DMS114 treated with DMSO at 0.1 percent for 48 hours (cell line): ENCODE measurements around the gene GSTK1.
"Not testable (repeated sequence)": the region's sequence is repeated elsewhere in the genome, so short reads cannot be mapped to it uniquely, and the experiment has no call there.

Experiments
- DNase-seq: peaks from one replicate; lab custom pipeline; 2025; ENCODE audit not compliant: unreplicated experiment; lab: John Stamatoyannopoulos, UW

The GSTK1 gene

DNA sequence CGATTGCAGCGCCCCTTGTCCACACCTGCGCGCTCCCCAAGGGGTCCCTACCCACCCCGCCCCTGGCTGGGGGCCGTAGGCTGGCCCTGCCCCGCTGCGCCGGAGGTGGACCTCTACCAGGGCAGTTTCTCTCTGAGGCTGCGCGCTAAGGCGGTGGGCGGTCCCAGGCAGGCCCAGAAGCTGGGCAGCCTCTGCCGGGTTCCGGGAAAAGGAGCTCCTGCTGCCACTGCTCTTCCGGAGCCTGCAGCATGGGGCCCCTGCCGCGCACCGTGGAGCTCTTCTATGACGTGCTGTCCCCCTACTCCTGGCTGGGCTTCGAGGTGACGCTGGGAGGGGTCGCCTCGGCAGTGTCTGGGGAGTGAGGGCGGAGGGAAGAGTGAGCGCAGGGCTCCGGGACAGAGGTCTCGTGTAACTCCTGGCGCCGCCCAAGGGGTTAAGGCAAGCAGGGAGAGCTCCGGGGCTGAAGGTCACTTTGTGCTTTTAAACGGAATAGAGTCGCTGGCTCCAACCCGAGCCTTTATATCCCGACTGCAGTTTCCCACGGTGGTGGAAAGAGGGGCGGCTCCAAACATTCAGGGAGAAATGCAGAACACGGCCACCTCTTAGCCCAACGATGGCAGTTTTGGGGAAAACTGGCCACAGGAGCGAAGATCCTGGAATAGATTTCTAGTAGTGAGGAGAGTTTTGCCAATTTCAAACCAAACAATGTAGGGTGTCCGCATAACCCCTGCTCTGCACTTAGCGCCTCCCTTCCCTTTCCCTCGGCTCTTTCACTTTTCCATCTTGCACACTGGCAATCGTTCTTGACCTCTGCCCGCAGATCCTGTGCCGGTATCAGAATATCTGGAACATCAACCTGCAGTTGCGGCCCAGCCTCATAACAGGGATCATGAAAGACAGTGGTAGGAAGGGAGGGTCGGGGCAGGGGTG is at the start of gene GSTK1:
GSTK1 (plus strand) TSS at position 176 of the 930 bp plus-strand sequence; CDS start at position 249, 73 bp downstream.
- DNase-seq: peak; percentile 49

DNA sequence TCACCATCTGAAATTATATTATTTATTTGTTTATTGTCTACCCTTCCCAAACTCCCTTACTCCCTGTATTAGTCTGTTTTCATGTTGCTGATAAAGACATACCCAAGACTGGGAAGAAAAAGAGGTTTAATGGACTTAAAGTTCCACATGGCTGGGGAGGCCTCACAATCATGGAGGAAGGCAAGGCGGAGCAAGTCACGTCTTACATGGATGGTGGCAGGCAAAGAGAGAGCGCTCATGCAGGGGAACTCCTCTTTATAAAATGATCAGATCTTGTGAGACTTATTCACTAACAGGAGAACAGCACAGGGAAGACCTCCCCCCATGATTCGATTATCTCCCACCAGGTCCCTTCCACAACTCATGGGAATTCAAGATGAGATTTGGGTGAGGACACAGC is 49.8 kb upstream of the GSTK1 start:
- DNase-seq: not testable (repeated sequence)

DNA sequence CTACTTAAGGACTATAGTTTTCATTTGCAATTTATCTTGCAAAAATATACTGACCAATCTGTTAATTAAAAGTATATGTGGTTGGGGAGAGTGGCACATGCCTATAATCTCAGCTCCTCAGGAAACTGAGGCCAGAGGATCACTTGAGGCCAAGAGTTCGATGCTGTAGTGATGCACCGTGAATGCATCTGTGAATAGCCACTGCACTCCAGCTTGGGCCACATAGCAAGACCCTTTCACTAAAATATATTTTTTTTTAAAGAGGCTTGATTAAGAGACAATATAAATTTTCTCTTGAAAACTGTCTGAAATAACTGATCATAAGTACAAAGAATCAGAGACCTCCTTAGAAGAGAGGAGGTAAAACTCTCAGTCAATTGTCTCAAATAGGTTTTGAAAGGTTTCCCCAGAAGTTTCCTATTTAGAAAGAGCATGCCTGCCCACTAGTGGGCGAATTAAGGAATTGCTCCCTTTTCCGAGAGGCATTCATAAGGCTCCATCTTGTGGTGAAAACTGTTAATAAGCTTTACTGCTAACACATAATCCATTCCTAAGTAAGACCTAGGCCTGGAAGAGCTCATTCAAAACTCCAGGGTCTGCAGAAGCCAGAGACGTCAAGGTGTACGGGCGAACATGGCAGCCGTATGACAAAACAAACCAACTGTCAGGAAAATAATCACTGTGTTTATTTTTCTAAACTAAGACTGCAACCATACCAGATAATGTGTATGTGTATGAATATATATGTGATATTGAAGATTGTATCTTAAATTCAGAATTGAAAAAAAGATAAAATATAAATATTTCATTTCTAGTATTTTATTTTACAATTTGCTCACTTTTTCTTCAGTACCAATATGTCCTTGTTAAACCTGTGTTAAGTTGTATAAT is 48.2 kb upstream of the GSTK1 start:
- peak; percentile 87 for DNase-seq

DNA sequence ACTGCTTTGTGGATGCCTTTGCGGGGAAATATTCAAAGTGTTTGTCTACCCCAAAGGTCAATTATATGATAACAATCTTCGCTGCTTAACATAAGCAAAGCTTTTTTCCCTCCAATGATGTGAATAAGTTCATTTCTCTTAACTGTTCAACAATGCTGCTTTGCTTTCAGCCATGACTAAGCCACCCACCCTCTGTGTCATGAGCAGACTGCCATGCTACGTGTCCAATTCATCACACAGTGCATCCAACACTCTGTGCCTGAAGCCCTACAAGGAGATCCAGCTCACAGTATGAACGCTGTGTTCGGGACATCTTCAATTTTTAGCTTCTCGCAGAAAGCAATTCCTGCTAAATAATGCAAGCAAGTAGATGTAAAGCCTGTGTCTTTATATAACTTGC is 47.1 kb upstream of the GSTK1 start:
- DNase-seq: no peak

DNA sequence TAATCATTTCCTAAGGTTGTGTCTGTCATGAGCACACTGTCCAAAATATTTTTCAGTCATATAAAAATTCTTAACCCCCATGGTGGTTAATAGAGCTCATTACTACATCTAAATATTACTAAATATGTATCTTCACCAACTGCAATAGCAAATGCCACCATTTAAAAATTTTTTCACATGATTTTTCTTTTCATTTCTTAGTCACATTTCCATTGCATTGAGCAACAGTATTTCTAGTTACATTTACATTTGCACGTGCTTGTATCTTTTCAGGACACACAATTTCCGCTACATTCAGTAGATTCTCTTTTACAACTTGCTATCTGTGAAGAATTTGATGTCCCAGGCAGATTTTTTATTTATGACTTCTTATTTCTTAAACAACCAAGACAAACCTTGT is 46.6 kb upstream of the GSTK1 start:
- no peak for DNase-seq

DNA sequence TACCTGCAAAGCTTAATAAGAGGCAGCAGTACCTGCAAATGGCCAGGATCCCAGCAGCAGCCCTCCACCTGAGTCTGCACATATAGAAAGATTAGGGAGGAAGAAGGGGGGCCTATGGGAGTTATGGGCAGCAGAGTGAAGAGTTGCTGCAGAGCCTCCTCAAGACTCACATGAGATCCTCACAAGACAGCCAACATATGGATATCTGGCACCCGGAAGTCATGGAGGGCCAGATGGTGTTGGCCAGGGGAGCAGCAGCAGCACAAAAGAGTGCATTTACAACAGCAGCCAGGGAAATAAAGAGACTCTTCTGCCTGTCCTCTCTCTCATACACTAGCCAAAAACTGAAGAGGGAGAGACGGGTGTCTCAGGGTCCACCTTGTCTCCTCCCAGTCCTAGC is 45.4 kb upstream of the GSTK1 start:
- DNase-seq: no peak

DNA sequence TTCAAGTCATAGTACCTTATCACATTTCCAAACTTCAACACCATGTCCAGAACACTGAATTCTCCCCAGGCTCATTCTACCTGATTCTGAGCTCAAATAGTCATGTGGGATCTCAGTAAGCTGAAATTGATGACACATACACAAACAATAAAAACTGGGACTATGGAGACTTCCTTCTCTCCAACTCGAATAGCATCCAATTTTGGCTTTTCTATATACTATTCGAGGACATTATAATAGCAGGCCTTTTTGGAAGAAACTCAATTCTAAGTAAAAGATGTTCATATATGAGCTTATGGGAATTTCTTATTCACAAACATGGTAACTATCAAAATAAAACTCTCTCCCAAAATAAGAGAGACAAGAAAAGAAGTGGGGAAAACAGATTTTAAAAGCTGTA is 42.0 kb upstream of the GSTK1 start:
- DNase-seq: no peak

DNA sequence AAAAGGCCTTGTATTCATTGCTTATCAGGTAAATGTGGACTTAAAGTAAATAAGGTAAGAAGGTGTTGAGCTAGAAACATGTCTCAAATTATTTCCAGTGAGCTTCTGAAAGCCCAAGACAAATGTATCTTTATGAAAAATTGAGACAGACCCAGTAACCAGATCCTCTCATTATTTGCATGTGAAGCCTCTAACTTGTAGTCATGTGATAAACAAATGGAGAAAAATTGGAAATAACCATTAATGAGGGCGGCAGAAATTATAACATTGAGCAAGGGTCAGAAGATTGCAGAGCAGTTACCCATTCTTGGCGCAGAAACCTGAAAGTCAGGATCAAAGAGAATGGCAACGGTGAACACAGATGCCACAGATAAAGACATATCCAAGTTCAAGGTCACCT is 41.5 kb upstream of the GSTK1 start, which contains the start of gene TAS2R40:
TAS2R40 (plus strand) TSS at position 301 of the 400 bp plus-strand sequence; CDS start at position 343, 42 bp downstream.
- DNase-seq: no peak

DNA sequence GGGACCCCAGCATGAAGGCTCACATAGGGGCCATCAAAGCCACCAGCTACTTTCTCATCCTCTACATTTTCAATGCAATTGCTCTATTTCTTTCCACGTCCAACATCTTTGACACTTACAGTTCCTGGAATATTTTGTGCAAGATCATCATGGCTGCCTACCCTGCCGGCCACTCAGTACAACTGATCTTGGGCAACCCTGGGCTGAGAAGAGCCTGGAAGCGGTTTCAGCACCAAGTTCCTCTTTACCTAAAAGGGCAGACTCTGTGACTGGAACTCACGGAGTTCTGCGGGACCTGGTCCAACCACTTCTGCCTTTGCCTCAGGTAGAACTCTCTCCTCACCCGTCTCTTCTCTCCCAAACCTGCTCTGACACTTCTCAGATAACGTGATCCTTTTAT is 40.5 kb upstream of the GSTK1 start:
- DNase-seq: no peak

DNA sequence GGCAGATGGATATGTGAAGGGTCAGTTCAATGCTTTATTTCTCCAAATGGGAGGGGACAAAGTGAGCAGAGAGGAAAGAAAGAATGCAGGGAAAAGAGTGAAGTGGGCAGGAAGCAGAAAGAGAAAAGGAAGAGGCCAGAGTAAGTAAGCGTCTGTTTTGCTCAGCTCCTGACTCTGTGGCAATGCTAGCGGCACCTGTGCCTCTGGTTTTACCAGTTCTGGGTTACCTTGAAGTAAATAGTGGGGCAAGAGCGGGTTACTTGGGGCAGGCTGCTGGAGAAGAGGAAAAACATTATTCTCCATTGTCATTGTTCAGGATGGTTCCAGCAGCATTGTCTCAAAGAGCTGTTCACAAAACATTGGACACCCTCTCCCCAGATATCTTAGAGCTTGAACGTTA is 39.5 kb upstream of the GSTK1 start:
- DNase-seq: no peak

DNA sequence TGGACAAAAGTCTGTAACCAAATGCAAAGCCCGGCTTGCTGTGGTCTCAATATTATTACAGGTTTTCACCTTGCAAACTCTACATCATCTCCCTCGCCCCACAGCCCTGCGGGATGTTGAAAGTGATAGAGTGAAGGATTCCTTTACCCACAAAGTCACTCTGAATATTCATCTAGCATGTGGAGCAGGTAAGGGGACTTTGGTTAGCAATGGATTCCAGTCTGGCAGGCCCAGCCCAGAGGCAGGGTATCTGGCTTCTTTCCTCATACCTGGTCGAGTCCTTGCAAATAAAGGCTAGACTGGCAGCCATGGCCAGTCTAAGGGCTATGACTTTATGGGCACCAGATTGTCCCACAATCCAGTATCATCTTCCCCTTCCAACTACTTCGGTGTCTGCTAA is 38.2 kb upstream of the GSTK1 start:
- no peak for DNase-seq

DNA sequence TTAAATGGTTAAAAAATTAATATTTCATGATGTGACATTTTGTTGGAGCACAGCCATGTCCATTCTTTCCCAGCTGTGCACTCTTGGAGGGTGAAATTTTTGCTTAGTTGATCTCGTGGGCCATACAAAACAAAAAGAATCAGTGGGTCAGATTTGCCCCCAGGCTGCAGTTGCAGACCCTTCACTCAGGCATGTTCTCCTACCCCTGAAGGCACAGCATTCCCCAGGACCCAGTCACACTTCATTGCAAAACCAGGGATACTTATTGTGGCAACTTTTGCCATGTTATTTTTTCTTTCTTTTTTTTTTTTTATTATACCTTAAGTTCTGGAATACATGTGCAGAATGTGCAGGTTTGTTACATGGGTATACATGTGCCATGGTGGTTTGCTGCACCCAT is 35.4 kb upstream of the GSTK1 start:
- no peak for DNase-seq

DNA sequence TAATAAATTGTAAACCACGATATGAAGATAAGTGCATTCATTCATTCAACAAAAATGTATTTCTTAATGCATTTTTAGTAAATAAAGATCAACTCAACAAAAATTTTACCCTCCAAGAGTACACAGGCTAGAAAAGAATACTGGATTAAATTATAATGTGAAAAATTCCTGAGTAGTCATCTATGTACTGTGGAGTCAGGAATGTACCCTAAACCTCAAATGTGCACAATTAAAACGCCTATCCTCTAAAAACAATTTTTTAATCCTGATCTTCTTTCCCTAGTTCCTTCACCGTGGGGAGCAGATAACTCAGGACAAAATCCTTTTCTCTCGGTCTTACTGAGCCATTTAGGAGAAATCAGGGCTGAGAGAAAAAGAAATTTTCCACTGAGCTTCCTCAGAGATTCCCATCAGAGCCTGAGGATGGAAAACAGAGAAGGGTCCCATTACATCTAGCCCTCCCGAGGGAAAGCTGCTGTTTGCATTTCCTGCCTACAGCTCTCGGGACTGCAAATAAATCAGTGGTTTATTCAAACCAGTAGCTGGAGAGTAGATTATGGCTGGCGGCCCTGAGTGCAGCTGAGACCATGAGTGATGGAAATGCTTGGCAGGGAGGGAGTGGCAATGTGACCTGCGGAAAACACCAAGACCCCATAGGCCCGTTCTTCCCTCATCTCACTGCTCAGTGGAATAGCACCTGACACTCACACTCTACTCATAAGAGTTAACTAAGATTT is 34.0 kb upstream of the GSTK1 start:
- no peak for DNase-seq

DNA sequence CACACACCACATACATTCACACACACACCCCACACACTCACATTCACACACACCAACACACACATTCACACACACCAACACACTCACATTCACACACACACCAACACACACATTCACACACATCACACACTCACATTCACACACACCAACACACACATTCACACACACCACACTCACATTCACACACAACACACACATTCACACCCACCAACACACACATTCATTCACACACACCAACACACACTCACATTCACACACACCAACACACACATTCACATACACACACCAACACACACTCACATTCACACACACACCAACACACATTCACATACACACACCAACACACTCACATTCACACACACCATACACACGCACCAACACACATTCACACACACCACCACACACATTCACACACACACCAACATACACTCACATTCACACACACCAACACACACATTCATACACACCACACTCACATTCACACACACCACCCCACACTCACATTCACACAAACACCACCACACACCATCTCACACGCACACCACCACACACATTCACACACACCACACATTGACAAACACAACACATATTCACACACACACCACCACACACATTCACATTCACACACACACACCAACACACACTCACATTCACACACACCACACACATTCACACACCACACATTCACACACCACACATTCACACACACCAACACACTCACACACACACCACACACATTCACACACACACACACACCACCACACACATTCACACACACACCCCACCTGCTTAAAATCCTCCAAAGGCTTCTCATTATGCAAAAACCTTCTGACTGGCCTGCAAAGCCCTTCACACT is 32.4 kb upstream of the GSTK1 start:
- no peak for DNase-seq

DNA sequence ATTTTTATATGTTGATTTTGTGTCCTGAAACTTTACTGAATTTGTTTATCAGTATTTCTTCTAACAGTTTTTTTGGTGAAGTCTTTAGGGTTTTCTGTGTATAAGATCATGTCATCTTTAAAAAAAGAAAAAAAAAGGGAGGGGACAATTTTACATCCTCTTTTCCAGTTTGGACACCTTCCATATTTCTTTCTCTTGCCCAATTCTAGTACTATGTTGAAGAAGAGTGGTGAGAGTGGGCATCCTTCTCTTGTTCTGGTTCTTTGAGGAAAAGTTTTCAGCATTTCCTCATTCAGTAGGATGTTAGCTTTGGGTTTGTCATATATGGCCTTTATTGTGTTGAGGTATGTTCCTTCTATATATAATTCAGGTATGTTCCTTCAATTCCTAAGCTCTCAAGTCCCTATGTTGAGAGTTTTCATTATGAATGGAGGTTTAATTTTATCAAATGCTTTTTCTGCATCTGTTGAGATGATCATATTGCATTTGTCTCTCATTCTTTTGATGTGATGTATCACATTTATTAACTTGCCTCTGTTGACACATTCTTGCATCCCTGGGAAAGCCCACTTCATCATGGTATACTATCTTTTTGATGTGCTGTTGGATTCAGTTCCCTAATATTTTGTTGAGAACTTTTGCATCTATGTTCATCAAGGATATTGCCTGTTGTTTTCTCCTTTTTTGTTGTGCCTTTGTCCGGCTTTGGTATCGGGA is 29.3 kb upstream of the GSTK1 start:
- DNase-seq: no peak

DNA sequence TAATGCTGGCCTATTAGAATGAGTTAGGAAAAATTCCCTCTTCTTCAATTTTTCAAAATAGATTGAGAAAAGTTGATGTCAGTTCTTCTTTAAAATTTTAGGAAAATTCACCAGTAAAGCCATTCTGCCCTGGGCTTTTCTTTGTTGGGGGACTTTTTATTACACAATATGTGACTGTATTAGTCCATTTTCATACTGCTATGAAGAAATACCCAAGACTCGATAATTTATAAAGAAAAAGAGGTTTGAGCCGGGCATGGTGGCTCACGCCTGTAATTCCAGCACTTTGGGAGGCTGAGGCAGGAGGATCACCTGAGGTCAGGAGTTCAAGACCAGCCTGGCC is 28.7 kb upstream of the GSTK1 start:
- no peak for DNase-seq

DNA sequence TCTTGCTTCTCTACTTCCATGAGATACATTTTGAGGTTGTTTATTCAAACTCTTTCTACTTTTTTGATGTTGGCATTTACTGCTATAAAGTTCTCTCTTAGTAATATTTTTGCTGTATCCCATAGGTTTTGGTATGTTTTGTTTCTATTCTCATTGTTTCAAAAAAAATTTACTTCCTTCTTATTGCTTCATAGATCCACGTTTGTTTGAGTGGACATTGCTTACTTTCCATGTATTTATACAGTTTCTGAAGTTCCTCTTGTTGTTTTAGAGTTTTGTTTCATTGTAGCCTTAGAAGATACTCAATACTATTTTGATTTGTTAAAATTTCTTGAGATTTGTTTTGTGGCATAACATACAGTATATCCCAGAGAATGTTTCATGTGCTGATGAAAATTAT is 27.7 kb upstream of the GSTK1 start:
- DNase-seq: no peak

DNA sequence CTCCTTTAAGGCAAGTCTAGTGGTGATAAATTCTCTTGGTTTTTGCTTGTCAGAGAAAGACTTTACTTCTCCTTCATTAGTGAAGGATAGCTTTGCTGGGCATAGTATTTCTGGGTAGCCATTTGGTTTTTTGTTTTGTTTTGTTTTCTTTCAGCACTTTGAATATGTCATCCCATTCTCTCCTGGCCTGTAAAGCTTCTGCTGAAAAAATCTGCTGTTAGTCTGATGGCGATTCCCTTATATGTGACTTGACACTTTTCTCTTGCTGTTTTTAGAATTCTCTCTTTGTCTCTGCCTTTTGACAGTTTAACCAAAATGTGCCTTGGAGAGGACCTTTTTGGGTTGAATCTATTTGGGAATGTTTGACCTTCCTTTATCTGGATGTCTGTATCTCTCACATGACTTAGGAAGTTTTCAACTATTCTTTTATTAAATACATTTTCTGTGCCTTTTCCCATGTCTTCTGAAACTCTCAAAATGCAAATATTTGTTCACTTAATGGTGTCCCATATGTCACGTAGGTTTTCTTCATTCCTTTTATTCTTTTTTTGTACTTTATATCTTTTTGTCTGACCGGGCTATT is 26.7 kb upstream of the GSTK1 start:
- DNase-seq: no peak

DNA sequence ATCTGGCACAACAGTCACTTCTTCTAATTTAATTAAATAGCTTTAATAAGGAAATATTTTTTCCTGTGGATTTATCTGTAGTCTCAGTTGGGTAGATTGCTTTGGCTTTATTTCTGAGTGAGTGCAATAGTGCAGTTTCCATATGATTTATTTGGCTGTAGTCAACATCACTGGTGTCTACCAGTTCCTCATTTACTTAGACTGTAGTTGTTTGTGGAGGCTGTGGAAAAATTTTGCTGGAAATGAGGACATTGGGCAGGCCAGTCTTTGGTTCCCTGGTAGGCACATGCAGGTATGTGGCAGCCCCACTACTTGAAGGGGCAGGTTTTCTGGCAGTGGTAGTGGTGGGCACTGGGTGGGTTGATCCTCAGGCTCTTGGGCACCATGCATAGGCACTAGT is 25.9 kb upstream of the GSTK1 start:
- DNase-seq: no peak
